K562 (cell line): ENCODE results near the gene INCENP. TPM values are rescaled to one million over a fixed set of nuclear protein-coding genes. Genes with fewer than 3 reads are reported as not detected.

Source experiments
- ATAC-seq: fragments of 200-7000 bp; cut with Tn5 transposase; 3 replicates; pipeline ENCODE4 v1.9.1; 2020; ENCODE audit warnings: moderate library complexity
- BruUV-seq: library from RNA; stranded (reverse); fragments of 400-500 nt; replicated peaks from 2 replicates; lab custom pipeline; 2021; lab: Mats Ljungman, UMichigan
- CTCF ChIA-PET: fragments of 300-600 bp; formaldehyde crosslinking; extraction: SDS; loops from one replicate; lab custom pipeline; 2021; ENCODE audit warnings: low intra/inter-chr PET ratio; lab: Yijun Ruan, JAX
- POLR2A ChIA-PET: fragments of 300-600, 350-650 bp; sonication (Branson Sonifier 250); formaldehyde crosslinking; extraction: SDS; loops from one replicate; lab custom pipeline; 2021; ENCODE audit warnings: antibody characterized with exemption, inconsistent platforms; lab: Yijun Ruan, JAX
- DNase-seq, 4 experiments: peaks; one replicate each; pipeline versions ENCODE4 v3.0.0 to v3.0.0-alpha.2; 2011 to 2018; ENCODE audit warnings: low spot score in 3 of 4, mixed read lengths in 3 of 4; ENCODE audit errors: extremely low read depth in 1 of 4
- FAIRE-seq: peaks from 2 replicates; lab custom pipeline; 2011; peaks lifted over from hg19 to GRCh38; lab: Jason Lieb, UNC
- H2AFZ ChIP-seq: 2 replicates; pipeline ENCODE4 v1.6.0; 2011; ENCODE audit warnings: low read depth, low read length, control low read depth, inconsistent platforms
- H3K27ac ChIP-seq: fragments of 200-600 bp; 3 replicates; pipeline ENCODE4 v1.8.0; 2011; ENCODE audit warnings: low read depth, mild to moderate bottlenecking, control low read depth, inconsistent platforms, low read length, moderate library complexity, mixed read lengths; ENCODE audit errors: extremely low read depth
- H3K27me3 ChIP-seq, 2 experiments: fragments of 300-600 bp in 1 of 2; 2 replicates in 1 of 2; 3 replicates in 1 of 2; pipeline versions ENCODE4 v1.6.0 to v1.8.0; 2011; ENCODE audit warnings: inconsistent platforms in 2 of 2, low read length in 2 of 2, mild to moderate bottlenecking in 1 of 2, mixed read lengths in 1 of 2, moderate library complexity in 1 of 2; ENCODE audit not compliant: control insufficient read depth in 2 of 2, insufficient read depth in 2 of 2
- H3K36me3 ChIP-seq: fragments of 300-600 bp; 3 replicates; pipeline ENCODE4 v1.8.0; 2011; ENCODE audit warnings: mild to moderate bottlenecking, low read length, inconsistent platforms; ENCODE audit not compliant: control insufficient read depth, insufficient read depth
- H3K4me1 ChIP-seq, 2 experiments: fragments of 200-600 bp in 1 of 2; replicated peaks in 1 of 2; 2 replicates in 1 of 2; 3 replicates in 1 of 2; pipeline versions ENCODE4 v1.5.1 to v1.8.0; 2011; ENCODE audit warnings: inconsistent platforms in 2 of 2, low read length in 2 of 2, mild to moderate bottlenecking in 1 of 2, mixed read lengths in 1 of 2, moderate library complexity in 1 of 2; ENCODE audit not compliant: control insufficient read depth in 2 of 2, insufficient read depth in 2 of 2
- H3K4me2 ChIP-seq: 2 replicates; pipeline ENCODE4 v1.6.1; 2011; ENCODE audit warnings: low read length, control low read depth, inconsistent platforms, mixed read lengths; ENCODE audit not compliant: insufficient read depth
- H3K4me3 ChIP-seq: fragments of 200-600 bp; sonication (generic), shearing (Covaris generic); 2 replicates; pipeline ENCODE4 v1.5.1; 2016; ENCODE audit warnings: control low read depth, inconsistent platforms
- H3K79me2 ChIP-seq: fragments of 200-600 bp; 3 replicates; pipeline ENCODE4 v1.8.0; 2011; ENCODE audit warnings: low read length, inconsistent platforms; ENCODE audit not compliant: control insufficient read depth, insufficient read depth
- H3K9ac ChIP-seq, 2 experiments: 2 replicates each; pipeline versions ENCODE4 v1.6.0 to v1.6.1; 2011; ENCODE audit warnings: low read depth in 2 of 2, low read length in 2 of 2, control low read depth in 1 of 2, inconsistent platforms in 1 of 2, mild to moderate bottlenecking in 1 of 2, mixed read lengths in 1 of 2; ENCODE audit not compliant: insufficient read depth in 1 of 2
- H3K9me1 ChIP-seq: one replicate; pipeline ENCODE4 v1.6.0; 2011; ENCODE audit warnings: inconsistent platforms, mild to moderate bottlenecking, low read length, moderate library complexity; ENCODE audit not compliant: control insufficient read depth, insufficient read depth
- H3K9me3 ChIP-seq: replicated peaks from 2 replicates; pipeline ENCODE4 v1.5.1; 2011; ENCODE audit warnings: low read depth, low read length, inconsistent platforms; ENCODE audit not compliant: control insufficient read depth, insufficient read depth
- H4K20me1 ChIP-seq: replicated peaks from 2 replicates; pipeline ENCODE4 v1.6.1; 2011; ENCODE audit warnings: low read length, inconsistent platforms, mixed read lengths; ENCODE audit not compliant: control insufficient read depth, insufficient read depth
- ATF1 ChIP-seq, 2 experiments: fragments of 450-650 bp in 1 of 2; IDR thresholded peaks; 2 replicates each; pipeline ENCODE4 v1.6.1; 2016; ENCODE audit warnings: missing compliant biosample characterization in 1 of 2, missing genetic modification characterization in 1 of 2
- DMBX1 ChIP-seq: fragments of 250-450 bp; sonication (Bioruptor Pico); IDR thresholded peaks from 2 replicates; pipeline ENCODE4 v1.8.0; 2022; ENCODE audit warnings: inconsistent platforms, mild to moderate bottlenecking, moderate library complexity, borderline replicate concordance
- FOSL1 ChIP-seq: fragments of 200-800 bp; sonication (Bioruptor generic); conservative IDR thresholded peaks from 2 replicates; pipeline ENCODE4 v1.6.1; 2016; ENCODE audit warnings: missing genetic modification characterization, missing compliant biosample characterization
- FOXK2 ChIP-seq, 2 experiments: fragments of 450-650 bp; IDR thresholded peaks in 1 of 2; conservative IDR thresholded peaks in 1 of 2; 2 replicates each; pipeline ENCODE4 v1.6.1; 2016; ENCODE audit warnings: low read depth in 2 of 2, mild to moderate bottlenecking in 1 of 2
- MAZ ChIP-seq, 2 experiments: fragments of 450-650 bp in 1 of 2; sonication (generic) in 1 of 2; formaldehyde crosslinking; IDR thresholded peaks in 1 of 2; conservative IDR thresholded peaks in 1 of 2; 2 replicates each; pipeline versions ENCODE4 v1.4.0 to v1.5.0; 2020; ENCODE audit warnings: mild to moderate bottlenecking in 1 of 2, missing genetic modification reagents in 1 of 2
- NFATC3 ChIP-seq: fragments of 450-650 bp; IDR thresholded peaks from 2 replicates; pipeline ENCODE4 v1.6.1; 2017; ENCODE audit warnings: mild to moderate bottlenecking
- TAL1 ChIP-seq: fragments of 450-650 bp; IDR thresholded peaks from 2 replicates; pipeline ENCODE4 v1.6.1; 2016; ENCODE audit warnings: mild to moderate bottlenecking
- TBL1XR1 ChIP-seq, 2 experiments: IDR thresholded peaks; 2 replicates each; pipeline ENCODE4 v1.6.1; 2012; ENCODE audit warnings: improper control_type of control experiment in 2 of 2, low read length in 2 of 2, mild to moderate bottlenecking in 1 of 2
- WGBS: fragments of 100-300 bp; shearing (Covaris generic); methylation state at CpG from one replicate; pipeline ENCODE4 v1.1.6; 2016; ENCODE audit warnings: low coverage, mixed read lengths; ENCODE audit not compliant: insufficient coverage; ENCODE audit errors: missing lambda C conversion rate; 5-methylcytosine and 5-hydroxymethylcytosine counted together
- in situ Hi-C: fragments of 300-500 bp; cut with MboI; formaldehyde crosslinking; loops from 4 replicates; pipeline ENCODE4 v1.15.0; 2018; ENCODE audit warnings: inconsistent platforms, mixed read lengths
- intact Hi-C: fragments of 100-400 bp; cut with micrococcal nuclease; formaldehyde crosslinking; loops from 2 replicates; pipeline ENCODE4 v1.14.2; 2022
- polyA plus RNA-seq, 8 experiments: library from polyadenylated mRNA; depleted of rRNA in 4 of 8; stranded (reverse) in 5 of 8; unstranded in 3 of 8; fragments of >200 nt; fragmentation: Nextera tagmentation in 2 of 8; fragmentation: Illumina TruSeq in 1 of 8; extraction: Ambion mirVana in 2 of 8; extraction: Trizol in 1 of 8; gene quantifications; 2 replicates each; pipeline versions ENCODE4 v1.2.1 to v1.2.3, GENCODE V29; 2011 to 2014; ENCODE audit warnings: inconsistent platforms in 1 of 8, missing spikeins in 1 of 8
- total RNA-seq, 7 experiments: library from RNA; depleted of rRNA in 6 of 7; stranded (reverse); fragments of >200 nt in 6 of 7; fragmentation: Illumina TruSeq in 2 of 7; extraction: Trizol in 2 of 7; gene quantifications; 2 replicates each; pipeline versions ENCODE4 v1.2.1 to v1.2.3, GENCODE V29; 2011 to 2021; ENCODE audit warnings: low replicate concordance in 1 of 7
- TF ChIP-seq, protein P1 (sequence below), 2 experiments: fragments of 450-650 bp; IDR thresholded peaks; 2 replicates each; pipeline ENCODE4 v1.6.1; 2018; ENCODE audit warnings: mild to moderate bottlenecking in 2 of 2, low read depth in 1 of 2; ENCODE audit not compliant: partially characterized antibody in 2 of 2
- TF ChIP-seq, protein P2 (sequence below), 2 experiments: fragments of 450-650 bp; conservative IDR thresholded peaks; 2 replicates each; pipeline ENCODE4 v1.6.1; 2017; ENCODE audit warnings: mild to moderate bottlenecking in 2 of 2, moderate library complexity in 2 of 2

INCENP gene
- total and polyA plus RNA-seq, 9 of the 15 experiments (the other 6 are each of a cell fraction or from before 2014, with no cell fraction given) = 1.1 to 97.9 (median 28.2) TPM

DNA sequence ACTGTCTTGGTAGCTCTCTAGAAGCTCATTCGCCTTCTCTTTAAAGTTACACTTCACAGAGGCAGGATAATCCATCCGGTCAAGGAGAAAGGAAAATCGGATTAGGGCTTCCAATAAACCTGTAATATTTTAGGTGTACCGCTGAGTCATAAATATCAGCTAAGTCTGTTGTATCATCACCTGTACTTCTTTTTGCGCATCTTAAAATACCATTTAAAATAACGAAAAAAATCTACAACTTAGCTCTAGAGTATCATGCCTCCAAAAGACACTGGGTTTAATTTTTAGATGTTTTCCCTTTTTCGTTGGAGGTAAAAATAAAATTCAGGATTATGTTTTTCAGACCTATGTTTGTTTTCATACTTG is 41.5 kb upstream of the INCENP start:
- Histone ChIP-seq H3K27ac (no peak overlapping the region), H4K20me1 (no peaks in the 10 kb centered on the region), H3K9me3 (no peaks in the 10 kb centered on the region), H3K36me3 (no peaks in the 10 kb centered on the region), H3K79me2 (no peaks in the 10 kb centered on the region), H2AFZ (peak overlapping the region; percentile 66; the same call in 1 of the 2 replicates), H3K9me1 (no peaks in the 10 kb centered on the region), H3K27me3 (no peaks in the 10 kb centered on the region), H3K4me2 (peak overlapping the region; percentile 71; the same call in 1 of the 2 replicates), H3K4me1 (peaks cover 0 to 5% of the 10 kb centered on the region in 2 experiments; a peak in 3 of 5 replicates), H3K4me3 (no peak overlapping the region), H3K9ac (no peak overlapping the region)
- intact Hi-C loops = loop anchor here (1.0 kb wide), 2 partner anchors 133 to 183 kb away; no protein-coding TSS in a partner anchor
- ATAC-seq (no peak), FAIRE-seq (no peak), DNase-seq (no peak)
- 20% methylated on average over 7 of the region's 7 CpGs for WGBS
- TF ChIP-seq TBL1XR1 (IDR thresholded peaks at IDR 0.05; ENCODE audit: low read length in 2 of 2) = 0 out of 4 replicates have a peak, but pooled peaks of 1 of the 2 experiments have one; percentile 18
- TF ChIP-seq, protein P1, sequence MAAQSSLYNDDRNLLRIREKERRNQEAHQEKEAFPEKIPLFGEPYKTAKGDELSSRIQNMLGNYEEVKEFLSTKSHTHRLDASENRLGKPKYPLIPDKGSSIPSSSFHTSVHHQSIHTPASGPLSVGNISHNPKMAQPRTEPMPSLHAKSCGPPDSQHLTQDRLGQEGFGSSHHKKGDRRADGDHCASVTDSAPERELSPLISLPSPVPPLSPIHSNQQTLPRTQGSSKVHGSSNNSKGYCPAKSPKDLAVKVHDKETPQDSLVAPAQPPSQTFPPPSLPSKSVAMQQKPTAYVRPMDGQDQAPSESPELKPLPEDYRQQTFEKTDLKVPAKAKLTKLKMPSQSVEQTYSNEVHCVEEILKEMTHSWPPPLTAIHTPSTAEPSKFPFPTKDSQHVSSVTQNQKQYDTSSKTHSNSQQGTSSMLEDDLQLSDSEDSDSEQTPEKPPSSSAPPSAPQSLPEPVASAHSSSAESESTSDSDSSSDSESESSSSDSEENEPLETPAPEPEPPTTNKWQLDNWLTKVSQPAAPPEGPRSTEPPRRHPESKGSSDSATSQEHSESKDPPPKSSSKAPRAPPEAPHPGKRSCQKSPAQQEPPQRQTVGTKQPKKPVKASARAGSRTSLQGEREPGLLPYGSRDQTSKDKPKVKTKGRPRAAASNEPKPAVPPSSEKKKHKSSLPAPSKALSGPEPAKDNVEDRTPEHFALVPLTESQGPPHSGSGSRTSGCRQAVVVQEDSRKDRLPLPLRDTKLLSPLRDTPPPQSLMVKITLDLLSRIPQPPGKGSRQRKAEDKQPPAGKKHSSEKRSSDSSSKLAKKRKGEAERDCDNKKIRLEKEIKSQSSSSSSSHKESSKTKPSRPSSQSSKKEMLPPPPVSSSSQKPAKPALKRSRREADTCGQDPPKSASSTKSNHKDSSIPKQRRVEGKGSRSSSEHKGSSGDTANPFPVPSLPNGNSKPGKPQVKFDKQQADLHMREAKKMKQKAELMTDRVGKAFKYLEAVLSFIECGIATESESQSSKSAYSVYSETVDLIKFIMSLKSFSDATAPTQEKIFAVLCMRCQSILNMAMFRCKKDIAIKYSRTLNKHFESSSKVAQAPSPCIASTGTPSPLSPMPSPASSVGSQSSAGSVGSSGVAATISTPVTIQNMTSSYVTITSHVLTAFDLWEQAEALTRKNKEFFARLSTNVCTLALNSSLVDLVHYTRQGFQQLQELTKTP (IDR thresholded peaks at IDR 0.05; ENCODE audit: low read depth in 1 of 2, partially characterized antibody in 2 of 2) = no peak
- 0 out of 4 replicates have a peak, but pooled peaks of 1 of the 2 experiments have one; percentile 2 for TF ChIP-seq MAZ (CRISPR knock-in tag; conservative IDR thresholded peaks at IDR 0.05 in 1 of 2, IDR thresholded peaks at IDR 0.05 in 1 of 2)
- TF ChIP-seq NFATC3 = no peak
- 0 out of 2 replicates have a peak, but pooled peaks have one; percentile 2 for TF ChIP-seq FOSL1
- TF ChIP-seq ATF1 (CRISPR knock-in tag; IDR thresholded peaks at IDR 0.05) = no peak
- 0 out of 2 replicates have a peak, but pooled peaks have one; percentile 2 for TF ChIP-seq ATF1 (tag; IDR thresholded peaks at IDR 0.05)
- TF ChIP-seq FOXK2 (conservative IDR thresholded peaks at IDR 0.05 in 1 of 2, IDR thresholded peaks at IDR 0.05 in 1 of 2; ENCODE audit: low read depth in 2 of 2) = no peak
- TF ChIP-seq TAL1 = no peak
- TF ChIP-seq DMBX1 (CRISPR knock-in tag) = no peak
- TF ChIP-seq, protein P2, sequence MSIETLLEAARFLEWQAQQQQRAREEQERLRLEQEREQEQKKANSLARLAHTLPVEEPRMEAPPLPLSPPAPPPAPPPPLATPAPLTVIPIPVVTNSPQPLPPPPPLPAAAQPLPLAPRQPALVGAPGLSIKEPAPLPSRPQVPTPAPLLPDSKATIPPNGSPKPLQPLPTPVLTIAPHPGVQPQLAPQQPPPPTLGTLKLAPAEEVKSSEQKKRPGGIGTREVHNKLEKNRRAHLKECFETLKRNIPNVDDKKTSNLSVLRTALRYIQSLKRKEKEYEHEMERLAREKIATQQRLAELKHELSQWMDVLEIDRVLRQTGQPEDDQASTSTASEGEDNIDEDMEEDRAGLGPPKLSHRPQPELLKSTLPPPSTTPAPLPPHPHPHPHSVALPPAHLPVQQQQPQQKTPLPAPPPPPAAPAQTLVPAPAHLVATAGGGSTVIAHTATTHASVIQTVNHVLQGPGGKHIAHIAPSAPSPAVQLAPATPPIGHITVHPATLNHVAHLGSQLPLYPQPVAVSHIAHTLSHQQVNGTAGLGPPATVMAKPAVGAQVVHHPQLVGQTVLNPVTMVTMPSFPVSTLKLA (conservative IDR thresholded peaks at IDR 0.05) = 0 out of 4 replicates have a peak, but pooled peaks of 1 of the 2 experiments have one; percentile 7
- CTCF ChIA-PET = interaction anchor here (1.2 to 3.4 kb wide), 4 partner anchors 26 to 285 kb away, joined by 3 to 61 read pairs (median 5); no protein-coding TSS in a partner anchor
- BruUV-seq = no TSS peak
- in situ Hi-C loops = no loop called here
- POLR2A ChIA-PET = interaction anchor here (0.5 to 8.6 kb wide), 17 partner anchors 12 to 290 kb away, joined by 3 to 189 read pairs (median 4); partner anchors contain the start of genes BEST1, FTH1 and TMEM258
